Stomach (tissue), 9 donors: ENCODE data around the gene MIF4GD. TPM values are rescaled to one million over a fixed set of nuclear protein-coding genes. Genes with fewer than 3 reads are reported as not detected.

ENCODE experiments used
- DNase-seq, 2 donors: peaks; one replicate each; pipeline versions ENCODE4 v3.0.0 to v3.0.0-alpha.2; 2013 to 2019
- H3K27ac ChIP-seq, 5 donors: fragments of 200-600 bp in 4 of 5; sonication (generic) in 4 of 5; one replicate each; pipeline ENCODE4 v1.5.1; 2013 to 2019; ENCODE audit warnings: mild to moderate bottlenecking in 1 of 5, moderate library complexity in 1 of 5
- H3K27me3 ChIP-seq, 3 donors: fragments of 200-600 bp; sonication (generic); one replicate each; pipeline ENCODE4 v1.5.1; 2017 to 2019; ENCODE audit warnings: mixed run types in 1 of 3
- H3K36me3 ChIP-seq, 4 donors: fragments of 200-600 bp; sonication (generic); 1 replicate in 3 of 4; 2 replicates in 1 of 4; pipeline ENCODE4 v1.5.1; 2016 to 2019
- H3K4me1 ChIP-seq, 4 donors: fragments of 200-600 bp; sonication (generic); one replicate each; pipeline ENCODE4 v1.5.1; 2016 to 2019
- H3K4me3 ChIP-seq, 4 donors: fragments of 200-600 bp; sonication (generic) in 3 of 4; one replicate each; pipeline ENCODE4 v1.5.1; 2016 to 2019; ENCODE audit warnings: mild to moderate bottlenecking in 1 of 4
- H3K9me3 ChIP-seq, 4 donors: fragments of 200-600 bp; sonication (generic); one replicate each; pipeline ENCODE4 v1.5.1; 2016 to 2019
- CTCF ChIP-seq, 7 experiments: fragments of 450-650 bp in 4 of 7; fragments of 200-600 bp in 3 of 7; sonication (generic) in 3 of 7; IDR thresholded peaks; one replicate each; pipeline ENCODE4 v1.5.1; 2016 to 2019; ENCODE audit warnings: antibody characterized with exemption in 7 of 7, control low read depth in 2 of 7, mild to moderate bottlenecking in 1 of 7
- EP300 ChIP-seq: sonication (generic); formaldehyde crosslinking; IDR thresholded peaks from one replicate; pipeline ENCODE4 v1.6.1; 2017; ENCODE audit warnings: antibody characterized with exemption
- POLR2A ChIP-seq, 4 donors: fragments of 450-650 bp; IDR thresholded peaks; one replicate each; pipeline ENCODE4 v1.6.1; 2016; ENCODE audit warnings: antibody characterized with exemption in 4 of 4, control low read depth in 2 of 4, mild to moderate bottlenecking in 1 of 4, moderate library complexity in 1 of 4
- POLR2AphosphoS5 ChIP-seq, 3 donors: sonication (generic); formaldehyde crosslinking; IDR thresholded peaks; one replicate each; pipeline ENCODE4 v1.6.1; 2016; ENCODE audit warnings: antibody characterized with exemption in 3 of 3
- WGBS, 5 donors: extraction: QIAGEN DNeasy Blood & Tissue Kit in 3 of 5; methylation state at CpG; one replicate each; pipeline versions ENCODE4 v1.1.5 to v1.1.7; 2013 to 2018; 5-methylcytosine and 5-hydroxymethylcytosine counted together
- intact Hi-C: fragments of 100-400 bp; cut with DNase I; formaldehyde crosslinking; loops from one replicate; pipeline ENCODE4 v1.15.1; 2023; ENCODE audit warnings: low total_unique reads
- polyA plus RNA-seq, 3 donors: library from polyadenylated mRNA; stranded (reverse); fragments of 200-250 nt; gene quantifications; one replicate each; pipeline ENCODE4 v1.2.3, GENCODE V29; 2013
- total RNA-seq, 5 donors: library from RNA; depleted of rRNA; stranded (reverse); fragments of >200 nt; gene quantifications; one replicate each; pipeline versions ENCODE4 v1.1.0 to v1.2.3, GENCODE V29; 2014 to 2016
- donor health status: healthy with polysubstance abuse.
- donor health status: Bipolar disorder and iron deficiency.
- donor health status: healthy.

MIF4GD gene
- total and polyA plus RNA-seq, 8 donors = 3.5 to 14.7 (median 11.9) TPM

DNA sequence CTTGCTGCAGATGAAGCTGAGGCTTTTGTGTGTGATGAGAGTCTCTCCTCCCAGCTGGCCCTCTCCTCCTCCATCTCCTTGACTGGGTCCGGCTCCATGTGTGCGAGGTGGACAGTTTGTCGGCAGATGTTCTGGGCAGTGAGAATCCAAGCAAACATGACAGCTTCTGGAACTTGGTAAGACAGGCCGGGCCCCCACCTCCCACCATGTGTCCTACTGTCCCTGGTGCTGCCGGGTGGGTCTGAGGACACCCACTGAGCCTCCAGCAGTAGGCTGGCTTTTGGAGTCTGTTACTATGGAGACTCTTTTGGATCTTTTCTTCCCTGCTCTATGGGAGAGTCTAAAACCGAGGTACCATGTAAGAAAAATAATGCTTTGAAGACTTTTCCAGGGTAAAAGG, 52.9 kb downstream of the MIF4GD start:
- 88 to 96% (median 94%) methylated on average over 6 of the region's 6 CpGs for WGBS, 5 donors
- intact Hi-C loops = no loop called here
- no peak for DNase-seq
- TF ChIP-seq CTCF (IDR thresholded peaks at IDR 0.05) (no peak), POLR2AphosphoS5 (IDR thresholded peaks at IDR 0.05) (no peak), POLR2A (IDR thresholded peaks at IDR 0.05) (no peak), EP300 (no peak)
- Histone ChIP-seq H3K9me3 (no peaks in the 10 kb centered on the region), H3K27me3 (no peaks in the 10 kb centered on the region), H3K36me3 (peaks cover 43 to 100% (median 96%) of the 10 kb centered on the region in 4 donors), H3K27ac (no peak overlapping the region), H3K4me3 (no peak overlapping the region), H3K4me1 (no peaks in the 10 kb centered on the region)

Other genes with a start within 250 kb of the MIF4GD start
- gene ATP5PD, start 224.3 kb downstream of the MIF4GD start, total RNA-seq = 100 to 1,000 TPM in 4 of 5 donors, 10 to 100 TPM in 1; 77.0 to 307 (median 205) TPM
- gene ATP5PD, start 224.3 kb downstream of the MIF4GD start, polyA plus RNA-seq = 100 to 1,000 TPM; 474 to 681 (median 546) TPM
- gene KCTD2, start 224.0 kb downstream of the MIF4GD start, total RNA-seq = 10 to 100 TPM in 4 of 5 donors, 1 to 10 TPM in 1; 9.9 to 25.8 (median 12.5) TPM
- 10 to 100 TPM; 10.6 to 13.1 (median 11.2) TPM for gene KCTD2, start 224.0 kb downstream of the MIF4GD start, polyA plus RNA-seq
- gene SLC16A5, start 183.3 kb downstream of the MIF4GD start, total RNA-seq = 100 to 1,000 TPM in 1 of 5 donors, 10 to 100 TPM in 4; 30.3 to 132 (median 57.1) TPM
- 1 to 10 TPM; 6.8 to 9.0 (median 7.9) TPM for gene SLC16A5, start 183.3 kb downstream of the MIF4GD start, polyA plus RNA-seq
- gene ARMC7, start 161.3 kb downstream of the MIF4GD start, total RNA-seq = 10 to 100 TPM in 4 of 5 donors, 1 to 10 TPM in 1; 2.2 to 26.8 (median 13.9) TPM
- 10 to 100 TPM in 2 of 3 donors, 1 to 10 TPM in 1; 9.6 to 10.8 (median 10.7) TPM for gene ARMC7, start 161.3 kb downstream of the MIF4GD start, polyA plus RNA-seq
- 100 to 1,000 TPM in 3 of 5 donors, 10 to 100 TPM in 2; 24.1 to 472 (median 150) TPM for gene NT5C, start 139.5 kb downstream of the MIF4GD start, total RNA-seq
- 100 to 1,000 TPM in 2 of 3 donors, 10 to 100 TPM in 1; 60.5 to 120 (median 117) TPM for gene NT5C, start 139.5 kb downstream of the MIF4GD start, polyA plus RNA-seq
- gene JPT1, start 116.7 kb downstream of the MIF4GD start, total RNA-seq = 100 to 1,000 TPM in 1 of 5 donors, 10 to 100 TPM in 3, 1 to 10 TPM in 1; 8.0 to 217 (median 61.9) TPM
- gene JPT1, start 116.7 kb downstream of the MIF4GD start, polyA plus RNA-seq = 100 to 1,000 TPM; 133 to 405 (median 227) TPM
- gene SUMO2, start 88.3 kb downstream of the MIF4GD start, total RNA-seq = 10 to 100 TPM; 10.7 to 88.1 (median 53.6) TPM
- gene SUMO2, start 88.3 kb downstream of the MIF4GD start, polyA plus RNA-seq = 100 to 1,000 TPM in 2 of 3 donors, 10 to 100 TPM in 1; 66.0 to 141 (median 130) TPM
- 100 to 1,000 TPM in 1 of 5 donors, 10 to 100 TPM in 4; 20.3 to 220 (median 29.2) TPM for gene NUP85, start 65.6 kb downstream of the MIF4GD start, total RNA-seq
- 10 to 100 TPM; 21.5 to 52.1 (median 37.3) TPM for gene NUP85, start 65.6 kb downstream of the MIF4GD start, polyA plus RNA-seq
- gene GGA3, start 9.6 kb downstream of the MIF4GD start, total RNA-seq = 10 to 100 TPM in 4 of 5 donors, 1 to 10 TPM in 1; 9.5 to 94.5 (median 58.5) TPM
- 10 to 100 TPM; 10.2 to 18.3 (median 11.8) TPM for gene GGA3, start 9.6 kb downstream of the MIF4GD start, polyA plus RNA-seq
- 100 to 1,000 TPM in 1 of 5 donors, 10 to 100 TPM in 3, 1 to 10 TPM in 1; 6.7 to 136 (median 37.9) TPM for gene MRPS7, start 9.4 kb downstream of the MIF4GD start, total RNA-seq
- 10 to 100 TPM; 53.3 to 69.4 (median 69.0) TPM for gene MRPS7, start 9.4 kb downstream of the MIF4GD start, polyA plus RNA-seq
- 10 to 100 TPM in 2 of 5 donors, 1 to 10 TPM in 3; 2.3 to 40.6 (median 6.4) TPM for gene SLC25A19, start 18.2 kb upstream of the MIF4GD start, total RNA-seq
- 10 to 100 TPM in 2 of 3 donors, 1 to 10 TPM in 1; 8.1 to 16.5 (median 11.7) TPM for gene SLC25A19, start 18.2 kb upstream of the MIF4GD start, polyA plus RNA-seq
- gene GRB2, start 134.4 kb upstream of the MIF4GD start, total RNA-seq = 100 to 1,000 TPM in 4 of 5 donors, 10 to 100 TPM in 1; 73.3 to 488 (median 135) TPM
- 10 to 100 TPM; 32.5 to 48.9 (median 43.3) TPM for gene GRB2, start 134.4 kb upstream of the MIF4GD start, polyA plus RNA-seq
- gene TMEM94, start 185.4 kb upstream of the MIF4GD start, total RNA-seq = 100 to 1,000 TPM in 3 of 5 donors, 10 to 100 TPM in 2; 31.9 to 466 (median 128) TPM
- 10 to 100 TPM; 16.6 to 28.5 (median 20.5) TPM for gene TMEM94, start 185.4 kb upstream of the MIF4GD start, polyA plus RNA-seq
- gene CASKIN2, start 244.3 kb upstream of the MIF4GD start, total RNA-seq = 10 to 100 TPM in 4 of 5 donors, 1 to 10 TPM in 1; 9.0 to 27.4 (median 15.6) TPM
- 1 to 10 TPM; 5.4 to 9.3 (median 8.8) TPM for gene CASKIN2, start 244.3 kb upstream of the MIF4GD start, polyA plus RNA-seq
- gene TSEN54, start 245.3 kb upstream of the MIF4GD start, total RNA-seq = 100 to 1,000 TPM in 2 of 5 donors, 10 to 100 TPM in 3; 13.2 to 219 (median 48.1) TPM
- 10 to 100 TPM; 20.8 to 49.7 (median 36.2) TPM for gene TSEN54, start 245.3 kb upstream of the MIF4GD start, polyA plus RNA-seq